ENCODE results near the gene MLF2.

DNA sequence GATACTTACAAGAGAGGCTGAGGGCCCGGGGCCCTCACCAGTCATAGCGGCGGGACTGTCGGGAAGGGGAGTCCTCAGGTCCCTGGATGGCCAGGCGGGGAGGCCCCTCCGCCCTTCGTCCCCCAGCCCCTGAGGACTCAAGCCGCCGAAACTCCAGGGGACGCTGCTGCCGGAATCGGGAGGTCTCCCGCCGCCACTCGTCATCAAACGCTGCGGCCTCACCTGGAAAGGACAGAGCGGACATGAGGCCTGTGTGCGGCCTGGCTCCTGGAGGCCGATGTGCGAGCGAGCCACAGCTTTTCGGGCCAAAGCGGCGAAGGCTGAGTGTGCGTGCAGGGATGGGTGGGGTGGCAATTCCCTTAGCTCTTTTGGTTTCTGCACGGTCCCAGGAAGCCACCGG, 4.2 kb downstream of the MLF2 start:
- TF ChIP-seq CTCF (IDR thresholded peaks at IDR 0.05): no peak
- TF ChIP-seq POLR2A (IDR thresholded peaks at IDR 0.05): no peak
